SK-N-MC (cell line): ENCODE results near the gene RSRC1.

Experiments
- DNase-seq: peaks from one replicate; pipeline ENCODE4 v3.0.0-alpha.2; 2011; ENCODE audit warnings: low read depth, low spot score
- H3K27ac ChIP-seq: fragments of 200-600 bp; sonication (generic); 2 replicates; pipeline ENCODE4 v1.5.1; 2016; ENCODE audit warnings: mixed run types
- H3K36me3 ChIP-seq: fragments of 200-600 bp; sonication (generic); 2 replicates; pipeline ENCODE4 v1.6.1; 2017; ENCODE audit warnings: antibody characterized with exemption, low read length, mixed read lengths; ENCODE audit not compliant: insufficient read depth
- H3K4me3 ChIP-seq: fragments of 200-600 bp; sonication (generic); 2 replicates; pipeline ENCODE4 v1.5.1; 2016
- H3K9ac ChIP-seq: fragments of 200-600 bp; sonication (generic); 2 replicates; pipeline ENCODE4 v1.8.0; 2017; ENCODE audit warnings: mixed run types, mixed read lengths; ENCODE audit not compliant: insufficient read length
- H3K9me3 ChIP-seq: fragments of 200-600 bp; sonication (generic); 2 replicates; pipeline ENCODE4 v1.6.1; 2017; ENCODE audit warnings: low read depth, mild to moderate bottlenecking, antibody characterized with exemption, low read length, moderate library complexity, mixed read lengths
- EZH2 ChIP-seq: fragments of 200-600 bp; sonication (generic); IDR thresholded peaks from one replicate; pipeline ENCODE4 v1.6.1; 2017; ENCODE audit warnings: antibody characterized with exemption
- FOXP2 ChIP-seq: optimal IDR thresholded peaks from 2 replicates; pipeline ENCODE3; 2011; ENCODE audit warnings: mild to moderate bottlenecking, moderate library complexity; ENCODE audit not compliant: insufficient read depth; ENCODE audit errors: extremely low read length, control extremely low read depth
- POLR2AphosphoS5 ChIP-seq: IDR thresholded peaks from 2 replicates; pipeline ENCODE4 v1.6.1; 2012; ENCODE audit warnings: mild to moderate bottlenecking, low read depth, low read length, borderline replicate concordance

Gene RSRC1

GRCh38 chr3:158552124-158552523, 442.2 kb downstream of the RSRC1 start:
- Histone ChIP-seq H3K27ac (no peak overlapping the region), H3K9me3 (no peaks in the 10 kb centered on the region), H3K4me3 (no peak overlapping the region), H3K9ac (no peak overlapping the region), H3K36me3 (no peaks in the 10 kb centered on the region)
- TF ChIP-seq FOXP2 (no peak), POLR2AphosphoS5 (no peak), EZH2 (no peak)
- DNase-seq, result no peak

- Histone ChIP-seq H3K27ac (no peak overlapping the region), H3K9me3 (no peaks in the 10 kb centered on the region), H3K36me3 (no peaks in the 10 kb centered on the region), H3K9ac (no peak overlapping the region), H3K4me3 (no peak overlapping the region)
- TF ChIP-seq POLR2AphosphoS5, result no peak
- TF ChIP-seq FOXP2, result no peak
- TF ChIP-seq EZH2, result no peak
- DNase-seq, result no peak
These were observed 449.6 kb downstream of the RSRC1 start for GRCh38 chr3:158559504-158559903.

DNA sequence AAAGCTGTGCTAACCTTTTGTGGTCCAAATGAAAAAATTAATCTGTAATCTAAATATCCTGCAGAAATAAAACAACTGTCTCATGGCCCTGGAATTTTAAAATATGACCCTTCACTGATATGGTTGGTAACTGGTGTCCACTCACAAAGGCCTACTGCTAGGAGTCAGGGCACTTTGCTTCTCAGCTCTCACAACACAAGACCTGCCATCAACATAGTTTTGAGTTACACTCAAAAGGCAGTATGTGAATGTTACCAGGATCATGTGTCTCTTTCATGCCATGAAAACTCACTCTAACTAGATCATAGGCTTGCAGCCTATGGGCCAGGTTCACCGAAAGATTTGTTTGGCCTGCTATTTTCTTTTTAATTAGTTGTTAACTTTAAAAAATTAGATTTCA, 451.1 kb downstream of the RSRC1 start:
- H3K27ac ChIP-seq, result no peak overlapping the region
- H3K9ac ChIP-seq, result no peak overlapping the region
- no peak for TF ChIP-seq POLR2AphosphoS5
- no peak for TF ChIP-seq FOXP2
- no peak for TF ChIP-seq EZH2
- H3K9me3 ChIP-seq, result no peaks in the 10 kb centered on the region
- no peaks in the 10 kb centered on the region for H3K36me3 ChIP-seq
- H3K4me3 ChIP-seq, result no peak overlapping the region
- DNase-seq, result no peak

- Histone ChIP-seq H3K4me3 (no peak overlapping the region), H3K27ac (no peak overlapping the region), H3K9me3 (no peaks in the 10 kb centered on the region), H3K36me3 (no peaks in the 10 kb centered on the region), H3K9ac (no peak overlapping the region)
- DNase-seq, result no peak
- TF ChIP-seq POLR2AphosphoS5, result no peak
- no peak for TF ChIP-seq EZH2
- no peak for TF ChIP-seq FOXP2
These were observed 452.8 kb downstream of the RSRC1 start for GRCh38 chr3:158562674-158563073.

- H3K36me3 ChIP-seq, result no peaks in the 10 kb centered on the region
- TF ChIP-seq EZH2 (no peak), FOXP2 (no peak), POLR2AphosphoS5 (no peak)
- H3K9me3 ChIP-seq, result no peaks in the 10 kb centered on the region
- H3K9ac ChIP-seq, result no peak overlapping the region
- no peak overlapping the region for H3K4me3 ChIP-seq
- no peak overlapping the region for H3K27ac ChIP-seq
- no peak for DNase-seq
These were observed 453.2 kb downstream of the RSRC1 start for GRCh38 chr3:158563076-158563475.

GRCh38 chr3:158565076-158565475, 455.2 kb downstream of the RSRC1 start:
- TF ChIP-seq FOXP2, result no peak
- no peak for TF ChIP-seq POLR2AphosphoS5
- no peak for TF ChIP-seq EZH2
- H3K9ac ChIP-seq, result no peak overlapping the region
- DNase-seq, result no peak
- H3K27ac ChIP-seq, result no peak overlapping the region
- H3K36me3 ChIP-seq, result no peaks in the 10 kb centered on the region
- no peak overlapping the region for H3K4me3 ChIP-seq
- no peaks in the 10 kb centered on the region for H3K9me3 ChIP-seq

DNA sequence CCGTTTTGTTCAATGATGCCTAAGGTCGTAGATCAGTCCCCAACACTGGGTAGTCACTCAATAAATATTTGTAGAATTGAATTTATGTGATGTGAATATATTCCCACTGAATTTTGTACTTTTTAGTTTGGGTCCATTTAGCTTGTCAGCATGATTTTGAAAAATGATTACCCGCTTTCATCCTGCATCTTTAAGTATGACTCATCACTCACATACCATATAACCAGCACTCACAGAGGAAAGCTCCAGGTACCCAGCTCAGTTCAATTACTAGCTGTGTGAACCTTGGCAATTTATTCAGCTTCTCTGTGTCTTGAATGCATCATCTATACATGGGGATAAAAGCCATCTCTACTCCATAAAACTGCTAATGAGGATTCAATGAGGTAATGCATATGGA, 458.9 kb downstream of the RSRC1 start:
- H3K4me3 ChIP-seq, result no peak overlapping the region
- no peak overlapping the region for H3K9ac ChIP-seq
- TF ChIP-seq FOXP2, result no peak
- no peak for TF ChIP-seq EZH2
- no peak for TF ChIP-seq POLR2AphosphoS5
- DNase-seq, result no peak
- no peaks in the 10 kb centered on the region for H3K36me3 ChIP-seq
- no peaks in the 10 kb centered on the region for H3K9me3 ChIP-seq
- no peak overlapping the region for H3K27ac ChIP-seq

DNA sequence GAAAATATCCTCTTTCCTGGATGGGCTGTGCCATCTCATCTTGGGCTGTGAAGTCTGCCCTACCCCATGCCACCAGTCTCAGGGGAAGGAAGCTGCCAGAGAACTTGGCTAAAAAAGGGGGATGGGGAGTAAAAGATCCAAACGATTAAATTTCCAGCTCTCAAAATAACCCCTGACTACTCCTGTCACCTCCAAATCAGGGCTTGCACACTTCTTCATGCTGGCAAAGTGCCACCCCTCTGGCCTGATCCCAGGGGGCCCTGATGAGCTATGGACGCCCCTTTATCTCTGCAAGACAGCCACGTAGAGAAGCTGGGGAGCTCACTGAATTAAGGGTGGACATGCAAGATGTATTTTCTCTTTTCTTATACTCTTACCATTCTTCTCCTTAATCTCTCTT, 459.9 kb downstream of the RSRC1 start:
- H3K9ac ChIP-seq, result no peak overlapping the region
- no peak overlapping the region for H3K27ac ChIP-seq
- no peaks in the 10 kb centered on the region for H3K9me3 ChIP-seq
- TF ChIP-seq POLR2AphosphoS5 (no peak), EZH2 (no peak), FOXP2 (no peak)
- no peaks in the 10 kb centered on the region for H3K36me3 ChIP-seq
- H3K4me3 ChIP-seq, result no peak overlapping the region
- no peak for DNase-seq

DNA sequence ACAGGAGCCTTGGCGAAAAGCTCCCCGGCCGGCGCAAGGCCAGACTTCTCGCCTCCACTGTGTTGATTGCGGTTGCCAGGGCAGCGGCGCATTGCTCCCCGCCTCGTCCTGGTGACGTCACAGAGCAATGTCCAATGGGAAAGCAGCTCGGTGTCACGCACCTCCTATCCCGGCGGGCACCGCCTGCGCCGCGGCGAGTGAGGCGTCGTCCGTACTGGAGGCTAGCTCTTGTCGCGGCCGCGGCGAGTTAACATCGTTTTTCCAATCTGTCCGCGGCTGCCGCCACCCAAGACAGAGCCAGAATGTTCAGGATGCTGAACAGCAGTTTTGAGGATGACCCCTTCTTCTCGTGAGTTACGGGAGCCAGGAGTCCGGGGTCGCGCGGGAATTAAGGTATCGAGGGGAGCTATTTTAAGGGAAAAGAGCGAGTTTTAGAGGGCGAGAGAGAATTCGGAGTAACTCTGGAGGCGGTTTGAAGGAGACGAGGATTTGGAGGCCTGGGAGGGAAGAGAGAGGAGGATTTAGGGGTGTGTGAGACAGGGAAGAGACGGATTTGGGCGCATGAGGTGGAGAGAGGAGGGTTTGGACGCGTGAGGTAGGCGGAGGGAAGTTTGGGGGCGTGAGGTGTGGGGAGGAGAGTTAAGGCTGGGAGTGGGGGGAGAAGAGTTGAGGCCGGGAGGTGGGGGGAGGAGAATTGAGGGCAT, 461.3 kb downstream of the RSRC1 start, which contains the start of gene MLF1:
MLF1 (plus strand) TSS at position 196 of the 704 bp plus-strand sequence; CDS start at position 303, 107 bp downstream.
- H3K9ac ChIP-seq, result peak within 1 kb of the TSS; percentile 83
- H3K4me3 ChIP-seq, result peak within 1 kb of the TSS; percentile 100
- H3K27ac ChIP-seq, result no peak within 1 kb of the TSS
- no peaks in the 10 kb centered on the region for H3K9me3 ChIP-seq
- peak; percentile 65 for DNase-seq
- no peaks in the 10 kb centered on the region for H3K36me3 ChIP-seq
- TF ChIP-seq POLR2AphosphoS5, result peak; percentile 82
- no peak for TF ChIP-seq FOXP2
- no peak for TF ChIP-seq EZH2
